ENCODE results near the gene WDR27.
"Not testable (repeated sequence)": the region's sequence is repeated elsewhere in the genome, so short reads cannot be mapped to it uniquely, and the experiment has no call there.

Gene WDR27

DNA sequence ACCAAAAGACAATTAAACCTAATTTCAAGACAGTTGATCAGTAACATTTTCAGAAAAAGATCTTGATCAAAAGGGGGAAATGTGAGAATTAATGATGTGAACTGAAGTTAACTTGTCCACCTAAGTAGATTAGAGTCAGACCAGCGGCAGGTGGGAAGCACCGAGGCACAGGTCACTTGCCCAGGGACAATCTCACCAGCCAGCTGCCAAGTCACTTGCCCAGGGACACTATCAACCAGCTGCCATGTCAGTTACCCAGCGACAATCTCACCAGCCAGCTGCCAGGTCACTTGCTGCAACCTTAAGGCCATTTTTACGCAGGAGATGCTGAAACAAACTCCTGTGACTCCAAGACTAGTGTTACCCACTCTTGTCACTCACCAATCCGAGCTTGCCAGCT lies 260.5 kb downstream of the WDR27 start:
- Histone ChIP-seq H3K9ac (ENCODE audit: low read depth, low read length) (no peak overlapping the region), H3K36me3 (ENCODE audit: insufficient read depth, low read length) (no peaks in the 10 kb centered on the region), H3K4me1 (ENCODE audit: control insufficient read depth, insufficient read depth, low read length) (no peaks in the 10 kb centered on the region), H3K27me3 (ENCODE audit: control insufficient read depth, insufficient read depth, low read length) (no peaks in the 10 kb centered on the region), H3K4me3 (ENCODE audit: low read length) (no peak overlapping the region), H3K9me3 (replicated peaks; ENCODE audit: low read length) (no peaks in the 10 kb centered on the region), H3K4me2 (ENCODE audit: low read length) (no peak overlapping the region)

DNA sequence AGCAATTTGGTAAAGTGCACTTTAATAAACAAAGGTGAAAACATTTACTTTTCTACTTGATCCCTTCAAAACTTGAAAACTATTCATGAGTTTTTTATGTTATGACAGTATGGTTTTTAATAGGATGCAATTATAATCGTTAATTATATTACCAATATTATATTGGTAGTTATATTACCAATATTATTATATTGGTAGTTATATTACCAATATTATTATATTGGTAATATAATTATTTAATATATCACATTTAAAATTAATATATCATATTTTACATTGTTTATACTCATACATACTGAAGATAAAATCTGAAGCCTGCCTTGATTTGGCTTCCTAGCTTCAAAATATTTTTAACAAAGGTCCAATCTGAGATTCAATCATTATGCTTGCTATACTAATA lies 262.1 kb downstream of the WDR27 start:
- Histone ChIP-seq H3K9ac (ENCODE audit: low read depth, low read length) (no peak overlapping the region), H3K27me3 (ENCODE audit: control insufficient read depth, insufficient read depth, low read length) (no peaks in the 10 kb centered on the region), H3K4me1 (ENCODE audit: control insufficient read depth, insufficient read depth, low read length) (no peaks in the 10 kb centered on the region), H3K36me3 (ENCODE audit: insufficient read depth, low read length) (no peaks in the 10 kb centered on the region), H3K4me3 (ENCODE audit: low read length) (no peak overlapping the region), H3K4me2 (ENCODE audit: low read length) (no peak overlapping the region), H3K9me3 (replicated peaks; ENCODE audit: low read length) (no peaks in the 10 kb centered on the region)

DNA sequence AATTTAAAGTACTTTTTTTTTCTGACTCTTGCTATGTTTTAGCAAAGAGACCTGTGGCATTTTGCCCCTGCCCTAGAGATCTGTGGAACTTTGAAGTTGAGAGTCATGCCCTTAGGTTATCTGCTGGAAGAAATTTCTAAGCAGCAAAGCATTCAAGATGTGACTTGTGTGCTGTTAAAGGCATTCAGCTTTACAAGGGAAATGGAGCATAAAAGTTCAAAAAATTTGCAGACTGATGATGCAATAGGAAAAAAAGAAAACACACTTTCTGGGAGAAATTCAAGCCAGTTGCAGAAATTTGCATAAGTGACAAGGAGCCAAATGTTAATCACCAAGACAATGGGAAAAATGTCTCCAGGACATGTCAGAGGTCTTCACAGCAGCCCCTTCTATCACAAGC lies 267.3 kb downstream of the WDR27 start:
- not testable (repeated sequence) for H3K4me2 ChIP-seq (ENCODE audit: low read length); H3K36me3 ChIP-seq (ENCODE audit: insufficient read depth, low read length); H3K9me3 ChIP-seq (replicated peaks; ENCODE audit: low read length); H3K9ac ChIP-seq (ENCODE audit: low read depth, low read length); H3K4me1 ChIP-seq (ENCODE audit: control insufficient read depth, insufficient read depth, low read length); H3K27me3 ChIP-seq (ENCODE audit: control insufficient read depth, insufficient read depth, low read length); H3K4me3 ChIP-seq (ENCODE audit: low read length)

DNA sequence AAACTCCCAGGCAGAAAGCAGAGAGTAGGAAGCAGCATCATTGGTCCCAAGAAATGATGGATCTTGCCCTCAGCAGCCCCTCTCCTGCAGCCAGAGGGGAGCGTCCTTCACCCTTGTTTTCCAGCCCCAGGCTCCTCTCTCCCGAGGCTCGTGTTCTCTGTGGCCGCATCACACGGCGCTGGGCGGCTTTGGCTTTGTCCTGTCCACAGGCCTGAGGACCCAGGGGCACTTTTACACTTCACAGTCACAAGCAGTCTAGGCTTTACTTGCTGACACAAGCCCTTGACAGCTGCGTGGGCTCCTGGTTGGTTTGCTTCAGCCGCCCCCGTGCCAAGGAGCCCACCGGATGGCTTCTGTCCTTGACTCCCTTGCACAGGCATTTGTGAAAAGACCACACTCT lies 272.8 kb downstream of the WDR27 start:
- Histone ChIP-seq H3K4me1 (ENCODE audit: control insufficient read depth, insufficient read depth, low read length) (peaks cover 10% of the 10 kb centered on the region), H3K36me3 (ENCODE audit: insufficient read depth, low read length) (no peaks in the 10 kb centered on the region), H3K9me3 (replicated peaks; ENCODE audit: low read length) (no peaks in the 10 kb centered on the region), H3K9ac (ENCODE audit: low read depth, low read length) (no peak overlapping the region), H3K4me2 (ENCODE audit: low read length) (no peak overlapping the region), H3K4me3 (ENCODE audit: low read length) (no peak overlapping the region), H3K27me3 (ENCODE audit: control insufficient read depth, insufficient read depth, low read length) (no peaks in the 10 kb centered on the region)

DNA sequence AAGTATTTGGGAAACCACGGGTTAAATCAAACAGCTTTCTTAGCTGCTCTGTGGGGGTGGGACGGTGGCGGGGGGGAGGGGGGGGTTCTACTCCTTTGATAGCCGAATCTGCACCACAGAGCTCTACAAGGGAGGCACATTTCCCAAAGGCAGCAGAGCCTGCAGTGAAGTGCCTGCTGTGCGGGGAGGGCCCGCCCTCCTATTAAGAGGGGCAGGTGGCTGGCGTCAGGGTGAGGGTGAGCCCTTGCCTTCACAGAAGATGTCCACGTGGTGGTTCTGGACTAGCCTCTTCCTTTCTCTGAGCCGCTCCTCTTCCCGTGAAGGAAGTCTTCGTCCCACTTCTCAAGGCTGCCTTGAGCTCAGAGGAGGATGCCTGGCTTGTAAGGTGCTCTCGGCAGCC lies 273.3 kb downstream of the WDR27 start:
- H3K4me2 ChIP-seq (ENCODE audit: low read length), result peak overlapping the region; percentile 74
- H3K27me3 ChIP-seq (ENCODE audit: control insufficient read depth, insufficient read depth, low read length), result no peaks in the 10 kb centered on the region
- no peak overlapping the region for H3K9ac ChIP-seq (ENCODE audit: low read depth, low read length)
- no peaks in the 10 kb centered on the region for H3K36me3 ChIP-seq (ENCODE audit: insufficient read depth, low read length)
- no peak overlapping the region for H3K4me3 ChIP-seq (ENCODE audit: low read length)
- no peaks in the 10 kb centered on the region for H3K9me3 ChIP-seq (replicated peaks; ENCODE audit: low read length)
- H3K4me1 ChIP-seq (ENCODE audit: control insufficient read depth, insufficient read depth, low read length), result peaks cover 10% of the 10 kb centered on the region

DNA sequence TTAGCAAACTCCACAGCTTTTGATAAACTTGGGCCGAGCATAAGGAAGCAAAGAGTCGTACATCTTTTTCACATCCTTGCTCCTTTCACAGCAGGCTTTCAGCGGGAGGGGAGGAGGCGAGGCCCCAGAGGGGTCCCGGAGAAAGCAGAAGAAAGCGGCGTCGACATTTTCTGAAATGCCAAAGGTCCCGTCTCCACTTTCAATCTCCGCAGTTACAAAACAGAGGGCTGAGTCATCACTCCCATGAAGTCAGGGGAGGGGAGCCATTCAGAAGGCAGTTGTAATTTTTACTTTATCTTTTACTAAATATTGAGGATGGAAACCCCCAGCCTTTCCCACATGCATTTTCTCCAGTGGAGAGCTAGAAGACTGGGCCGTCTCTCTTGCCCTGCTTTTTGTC lies 274.0 kb downstream of the WDR27 start:
- Histone ChIP-seq H3K27me3 (ENCODE audit: control insufficient read depth, insufficient read depth, low read length) (no peaks in the 10 kb centered on the region), H3K9me3 (replicated peaks; ENCODE audit: low read length) (no peaks in the 10 kb centered on the region), H3K4me2 (ENCODE audit: low read length) (peak overlapping the region; percentile 74), H3K4me3 (ENCODE audit: low read length) (no peak overlapping the region), H3K9ac (ENCODE audit: low read depth, low read length) (peak overlapping the region; percentile 28), H3K36me3 (ENCODE audit: insufficient read depth, low read length) (no peaks in the 10 kb centered on the region), H3K4me1 (ENCODE audit: control insufficient read depth, insufficient read depth, low read length) (peaks cover 10% of the 10 kb centered on the region)

DNA sequence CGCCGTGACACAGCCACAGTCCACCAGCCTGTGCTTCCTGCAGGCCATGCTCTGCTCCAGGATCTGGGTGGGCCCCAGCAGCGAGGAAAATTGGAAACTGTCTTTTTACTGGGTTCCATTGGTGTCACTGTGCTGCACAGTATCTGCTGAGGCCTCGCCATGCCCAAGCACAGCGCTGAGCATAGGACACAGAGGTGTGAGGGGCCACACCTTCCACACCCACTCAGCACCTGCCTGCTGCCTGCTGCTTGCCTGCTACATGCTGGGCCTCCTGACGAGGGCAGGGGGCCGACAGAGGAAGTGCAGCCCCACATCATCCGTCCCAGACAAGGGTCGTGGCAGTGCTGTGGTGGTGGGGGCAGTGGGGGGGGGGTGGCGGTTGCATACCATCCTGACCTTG lies 275.2 kb downstream of the WDR27 start:
- H3K27me3 ChIP-seq (ENCODE audit: control insufficient read depth, insufficient read depth, low read length), result no peaks in the 10 kb centered on the region
- H3K36me3 ChIP-seq (ENCODE audit: insufficient read depth, low read length), result no peaks in the 10 kb centered on the region
- no peak overlapping the region for H3K9ac ChIP-seq (ENCODE audit: low read depth, low read length)
- H3K4me2 ChIP-seq (ENCODE audit: low read length), result no peak overlapping the region
- H3K4me1 ChIP-seq (ENCODE audit: control insufficient read depth, insufficient read depth, low read length), result peaks cover 10% of the 10 kb centered on the region
- H3K4me3 ChIP-seq (ENCODE audit: low read length), result no peak overlapping the region
- no peaks in the 10 kb centered on the region for H3K9me3 ChIP-seq (replicated peaks; ENCODE audit: low read length)

DNA sequence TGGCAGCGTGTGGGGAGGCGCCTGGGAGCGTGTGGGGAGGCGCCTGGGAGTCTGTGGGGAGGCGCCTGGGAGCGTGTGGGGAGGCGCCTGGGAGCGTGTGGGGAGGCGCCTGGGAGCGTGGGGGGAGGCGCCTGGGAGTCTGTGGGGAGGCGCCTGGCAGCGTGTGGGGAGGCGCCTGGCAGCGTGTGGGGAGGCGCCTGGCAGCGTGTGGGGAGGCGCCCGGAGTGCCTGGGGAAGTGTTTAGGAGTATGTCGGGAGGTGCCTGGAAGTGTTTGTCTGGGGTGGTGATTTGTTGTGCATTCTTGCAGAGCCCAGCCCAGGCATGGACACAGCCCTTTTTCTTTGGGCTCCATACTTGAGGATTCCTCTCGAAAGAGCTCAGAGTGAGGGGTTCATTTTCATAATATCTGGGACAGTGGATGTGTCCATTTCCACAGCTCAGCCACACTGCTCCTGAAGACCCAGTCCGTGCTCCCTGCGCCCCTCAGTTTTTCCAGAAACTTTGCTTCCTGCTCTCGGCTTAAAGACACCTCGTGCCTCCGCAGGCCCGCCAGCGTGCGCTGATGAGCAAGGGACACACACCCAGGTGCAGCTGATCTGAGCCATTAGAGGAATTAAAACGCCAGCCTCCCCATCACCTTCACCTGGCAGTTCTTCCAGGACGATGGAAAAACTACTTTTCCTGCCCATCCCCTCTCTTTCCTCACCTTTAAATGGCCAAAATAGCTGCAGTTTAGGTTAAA lies 276.0 kb downstream of the WDR27 start:
- H3K36me3 ChIP-seq (ENCODE audit: insufficient read depth, low read length), result no peaks in the 10 kb centered on the region
- no peaks in the 10 kb centered on the region for H3K9me3 ChIP-seq (replicated peaks; ENCODE audit: low read length)
- H3K4me3 ChIP-seq (ENCODE audit: low read length), result no peak overlapping the region
- peaks cover 10% of the 10 kb centered on the region for H3K4me1 ChIP-seq (ENCODE audit: control insufficient read depth, insufficient read depth, low read length)
- no peak overlapping the region for H3K4me2 ChIP-seq (ENCODE audit: low read length)
- no peaks in the 10 kb centered on the region for H3K27me3 ChIP-seq (ENCODE audit: control insufficient read depth, insufficient read depth, low read length)
- no peak overlapping the region for H3K9ac ChIP-seq (ENCODE audit: low read depth, low read length)

DNA sequence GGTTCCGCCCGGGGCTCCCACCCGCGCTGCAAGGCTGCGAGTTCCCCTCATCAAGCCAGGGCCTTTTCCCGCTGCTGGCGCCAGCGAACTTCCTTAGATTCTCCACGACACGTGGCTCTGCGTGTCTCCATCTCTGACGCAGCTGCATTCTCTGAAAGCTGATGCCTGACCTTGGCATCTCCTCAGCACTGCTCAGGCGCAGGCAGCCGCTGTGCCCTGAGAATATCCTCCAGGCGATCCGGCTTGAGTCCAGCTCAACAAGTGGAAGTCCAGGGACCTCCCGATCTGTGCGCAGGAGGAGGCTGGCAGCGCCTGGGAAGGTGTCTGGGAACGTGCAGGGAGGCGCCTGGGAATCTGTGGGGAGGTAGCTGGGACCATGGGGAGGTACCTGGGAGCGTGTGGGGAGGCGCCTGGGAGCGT lies 277.0 kb downstream of the WDR27 start:
- H3K4me1 ChIP-seq (ENCODE audit: control insufficient read depth, insufficient read depth, low read length), result peaks cover 10% of the 10 kb centered on the region
- peak overlapping the region; percentile 61 for H3K9ac ChIP-seq (ENCODE audit: low read depth, low read length)
- no peak overlapping the region for H3K4me2 ChIP-seq (ENCODE audit: low read length)
- H3K4me3 ChIP-seq (ENCODE audit: low read length), result peak overlapping the region; percentile 59
- no peaks in the 10 kb centered on the region for H3K27me3 ChIP-seq (ENCODE audit: control insufficient read depth, insufficient read depth, low read length)
- H3K36me3 ChIP-seq (ENCODE audit: insufficient read depth, low read length), result no peaks in the 10 kb centered on the region
- H3K9me3 ChIP-seq (replicated peaks; ENCODE audit: low read length), result no peaks in the 10 kb centered on the region

DNA sequence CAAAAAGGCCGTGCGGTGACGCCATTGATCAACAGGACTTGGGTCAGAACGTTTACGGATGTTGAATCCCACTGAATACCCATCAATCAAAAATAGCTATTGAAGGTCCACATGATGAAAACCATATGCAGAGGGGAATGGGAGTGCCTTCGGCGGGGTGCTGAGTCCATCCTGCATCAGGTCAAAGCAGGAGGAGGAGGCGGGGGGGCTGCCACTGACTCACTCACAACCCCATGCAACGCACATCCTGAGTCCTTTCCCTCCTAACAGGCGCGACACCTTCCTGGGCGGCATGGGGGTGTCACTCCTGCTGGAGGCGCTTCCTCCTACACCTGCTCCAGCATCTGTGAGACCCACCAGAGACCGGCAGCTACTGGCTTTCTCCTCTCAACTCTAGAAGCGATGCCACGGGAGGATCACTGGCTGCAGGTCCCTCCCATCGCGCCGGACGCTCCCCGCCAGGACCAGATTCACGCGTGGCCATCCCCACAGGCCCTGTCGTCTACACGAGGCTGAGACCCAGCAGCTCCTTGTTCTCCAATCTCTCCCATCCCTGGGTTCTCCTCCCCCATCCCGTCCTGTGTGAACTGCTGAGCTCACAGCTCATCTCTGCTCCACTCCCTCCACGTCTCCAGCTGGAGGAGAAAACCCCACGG lies 277.6 kb downstream of the WDR27 start:
- Histone ChIP-seq H3K4me1 (ENCODE audit: control insufficient read depth, insufficient read depth, low read length) (peaks cover 10% of the 10 kb centered on the region), H3K4me3 (ENCODE audit: low read length) (peak overlapping the region; percentile 59)

DNA sequence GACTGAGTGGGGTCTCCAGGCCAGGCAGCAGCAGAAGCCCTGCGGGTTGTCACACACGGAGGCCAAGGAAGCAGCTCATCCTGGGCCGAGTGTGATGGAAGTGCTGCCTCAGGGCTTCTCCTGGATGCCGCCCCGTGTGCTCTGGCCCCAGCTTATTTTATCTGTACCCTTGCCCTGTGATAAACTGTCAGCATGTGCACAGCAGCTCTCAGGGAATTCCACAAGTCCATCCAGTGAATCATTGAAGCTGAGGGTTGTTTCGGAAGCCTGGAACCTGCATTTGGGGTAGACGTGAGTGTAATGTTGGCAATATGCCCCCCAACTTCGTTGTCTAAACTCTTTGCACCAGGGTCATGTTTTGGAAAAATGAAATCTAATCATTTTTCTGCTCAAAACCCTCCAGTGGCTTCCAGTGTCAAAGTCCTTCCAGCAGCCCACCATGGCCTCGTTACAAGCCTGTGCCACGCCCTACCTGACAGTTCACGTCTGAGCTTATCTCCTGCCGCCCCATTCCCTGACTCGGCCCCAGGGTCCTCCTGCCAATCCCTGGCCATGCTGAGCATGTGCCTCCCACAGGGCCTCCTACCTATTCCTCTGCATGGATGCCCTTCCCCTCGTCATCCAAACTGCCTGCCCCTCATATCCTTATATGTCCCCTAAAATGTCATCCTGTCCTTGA lies 280.1 kb downstream of the WDR27 start:
- H3K36me3 ChIP-seq (ENCODE audit: insufficient read depth, low read length), result no peaks in the 10 kb centered on the region
- no peak overlapping the region for H3K4me3 ChIP-seq (ENCODE audit: low read length)
- no peak overlapping the region for H3K9ac ChIP-seq (ENCODE audit: low read depth, low read length)
- no peak overlapping the region for H3K4me2 ChIP-seq (ENCODE audit: low read length)
- H3K27me3 ChIP-seq (ENCODE audit: control insufficient read depth, insufficient read depth, low read length), result no peaks in the 10 kb centered on the region
- no peaks in the 10 kb centered on the region for H3K9me3 ChIP-seq (replicated peaks; ENCODE audit: low read length)
- no peaks in the 10 kb centered on the region for H3K4me1 ChIP-seq (ENCODE audit: control insufficient read depth, insufficient read depth, low read length)

More for the DNA sequence above, 277.6 kb downstream of the WDR27 start:
- H3K27me3 ChIP-seq (ENCODE audit: control insufficient read depth, insufficient read depth, low read length), result no peaks in the 10 kb centered on the region
- peak overlapping the region; percentile 61 for H3K9ac ChIP-seq (ENCODE audit: low read depth, low read length)
- no peaks in the 10 kb centered on the region for H3K36me3 ChIP-seq (ENCODE audit: insufficient read depth, low read length)
- H3K4me2 ChIP-seq (ENCODE audit: low read length), result no peak overlapping the region
- H3K9me3 ChIP-seq (replicated peaks; ENCODE audit: low read length), result no peaks in the 10 kb centered on the region

Measured in skeletal muscle satellite cell (primary cell).